ENCODE measurements around the gene TNIP2. TPM values are rescaled to one million over a fixed set of nuclear protein-coding genes. Genes with fewer than 3 reads are reported as not detected.

TNIP2 gene, protein sequence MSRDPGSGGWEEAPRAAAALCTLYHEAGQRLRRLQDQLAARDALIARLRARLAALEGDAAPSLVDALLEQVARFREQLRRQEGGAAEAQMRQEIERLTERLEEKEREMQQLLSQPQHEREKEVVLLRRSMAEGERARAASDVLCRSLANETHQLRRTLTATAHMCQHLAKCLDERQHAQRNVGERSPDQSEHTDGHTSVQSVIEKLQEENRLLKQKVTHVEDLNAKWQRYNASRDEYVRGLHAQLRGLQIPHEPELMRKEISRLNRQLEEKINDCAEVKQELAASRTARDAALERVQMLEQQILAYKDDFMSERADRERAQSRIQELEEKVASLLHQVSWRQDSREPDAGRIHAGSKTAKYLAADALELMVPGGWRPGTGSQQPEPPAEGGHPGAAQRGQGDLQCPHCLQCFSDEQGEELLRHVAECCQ
- total RNA-seq: 53.8 TPM

DNA sequence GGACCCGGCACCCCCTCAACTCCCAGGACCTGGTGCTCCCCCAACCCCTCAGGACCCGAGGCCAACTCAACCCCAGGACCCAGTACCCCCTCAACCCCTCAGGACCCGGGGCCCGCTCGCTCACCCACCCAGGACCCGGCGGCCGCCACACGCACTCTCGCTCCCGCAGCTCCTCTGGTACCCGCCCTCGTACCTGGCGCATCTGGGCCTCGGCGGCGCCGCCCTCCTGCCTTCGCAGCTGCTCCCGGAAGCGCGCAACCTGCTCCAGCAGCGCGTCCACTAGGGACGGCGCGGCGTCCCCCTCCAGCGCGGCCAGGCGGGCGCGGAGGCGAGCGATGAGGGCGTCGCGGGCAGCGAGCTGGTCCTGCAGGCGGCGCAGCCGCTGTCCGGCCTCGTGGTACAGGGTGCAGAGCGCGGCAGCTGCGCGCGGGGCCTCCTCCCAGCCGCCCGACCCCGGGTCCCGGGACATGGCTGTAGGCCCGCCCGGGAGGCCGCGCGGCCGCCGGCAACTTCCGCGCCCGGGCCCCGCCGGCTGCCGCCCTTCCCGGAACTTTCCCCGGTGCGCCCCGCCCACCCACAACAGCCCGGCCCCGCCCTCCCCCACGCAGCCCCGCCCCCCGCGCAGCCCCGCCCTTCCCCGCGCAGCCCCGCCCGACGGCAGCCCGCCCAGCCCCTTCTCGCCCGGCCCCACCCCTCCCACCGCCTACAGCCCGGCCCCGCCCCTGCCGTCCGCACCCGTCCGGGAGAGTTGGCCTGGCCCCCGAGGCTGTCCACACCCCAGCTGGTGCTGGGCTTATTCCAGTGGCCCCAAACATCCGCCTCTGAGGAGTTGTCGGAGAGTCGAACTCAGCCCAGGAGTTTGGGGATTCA lies at the start of gene TNIP2:
TSS of gene TNIP2 (minus strand) at position 516 of the 870 bp plus-strand sequence. CDS start at position 469, 47 bp downstream.
- Histone ChIP-seq H3K9me3 (ENCODE audit: low read depth, low read length) (no peaks in the 10 kb centered on the region), H3K4me1 (ENCODE audit: insufficient read depth, low read length) (peaks cover 17% of the 10 kb centered on the region), H3K4me3 (ENCODE audit: low read length) (peak within 1 kb of the TSS; percentile 81), H3K27me3 (ENCODE audit: insufficient read depth, low read length) (no peaks in the 10 kb centered on the region)

DNA sequence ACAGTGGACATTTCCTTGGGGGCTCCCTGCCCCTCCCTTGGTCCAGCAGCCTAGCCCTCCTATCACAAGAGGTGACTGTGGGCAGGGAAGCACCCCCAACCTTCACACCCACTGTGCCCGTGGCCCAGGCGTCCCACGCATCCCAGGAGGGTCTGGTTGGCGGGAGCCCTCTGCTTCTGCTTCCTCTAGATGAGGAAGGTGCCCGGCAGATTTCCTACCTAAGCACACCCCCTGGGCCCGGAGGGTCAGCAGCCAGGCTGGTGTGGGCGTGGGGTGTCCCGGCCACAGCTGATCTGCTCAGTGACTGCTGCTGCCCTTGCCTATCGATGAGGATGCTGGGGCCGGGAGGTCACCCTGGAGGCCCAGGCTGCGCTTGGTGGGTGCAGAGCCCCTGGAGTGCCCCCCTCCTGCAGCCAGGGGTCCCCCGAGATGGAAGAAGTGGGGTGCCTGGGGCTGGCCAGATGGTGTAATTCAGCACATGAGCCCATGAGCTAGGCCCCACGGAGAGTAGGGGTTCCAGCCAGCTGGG lies 48.9 kb upstream of the TNIP2 start:
- Histone ChIP-seq H3K27me3 (ENCODE audit: insufficient read depth, low read length) (no peaks in the 10 kb centered on the region), H3K4me1 (ENCODE audit: insufficient read depth, low read length) (peaks cover 92% of the 10 kb centered on the region), H3K9me3 (ENCODE audit: low read depth, low read length) (no peaks in the 10 kb centered on the region), H3K4me3 (ENCODE audit: low read length) (no peak overlapping the region)

DNA sequence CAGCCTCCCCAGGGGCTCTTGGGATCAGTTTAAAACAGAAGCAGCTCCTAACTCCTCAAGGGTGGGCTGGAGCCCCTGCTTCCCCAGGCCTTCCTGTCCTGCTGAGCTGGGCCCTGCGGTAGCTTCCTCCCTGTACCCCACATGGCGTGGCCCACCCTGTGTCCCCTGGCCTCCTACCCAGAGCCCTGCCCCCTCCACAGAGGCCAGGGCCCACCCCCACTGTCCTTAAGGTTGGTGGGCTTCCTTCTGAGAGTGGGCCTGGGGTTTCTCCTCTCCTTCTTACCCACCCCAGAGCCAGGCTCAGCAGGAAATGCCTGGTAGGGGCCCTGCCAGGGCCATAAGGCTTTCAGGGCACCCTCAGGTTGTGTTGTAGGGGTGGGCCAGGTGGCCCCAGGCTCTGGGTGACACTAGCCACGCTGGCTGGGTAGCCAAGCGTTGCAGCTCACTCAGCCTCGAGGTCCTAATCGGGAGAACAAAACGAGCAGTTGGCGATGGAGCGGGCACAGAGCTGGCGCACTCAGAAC lies 48.4 kb upstream of the TNIP2 start:
- Histone ChIP-seq H3K4me3 (ENCODE audit: low read length) (no peak overlapping the region), H3K27me3 (ENCODE audit: insufficient read depth, low read length) (no peaks in the 10 kb centered on the region), H3K4me1 (ENCODE audit: insufficient read depth, low read length) (peaks cover 92% of the 10 kb centered on the region), H3K9me3 (ENCODE audit: low read depth, low read length) (no peaks in the 10 kb centered on the region)

DNA sequence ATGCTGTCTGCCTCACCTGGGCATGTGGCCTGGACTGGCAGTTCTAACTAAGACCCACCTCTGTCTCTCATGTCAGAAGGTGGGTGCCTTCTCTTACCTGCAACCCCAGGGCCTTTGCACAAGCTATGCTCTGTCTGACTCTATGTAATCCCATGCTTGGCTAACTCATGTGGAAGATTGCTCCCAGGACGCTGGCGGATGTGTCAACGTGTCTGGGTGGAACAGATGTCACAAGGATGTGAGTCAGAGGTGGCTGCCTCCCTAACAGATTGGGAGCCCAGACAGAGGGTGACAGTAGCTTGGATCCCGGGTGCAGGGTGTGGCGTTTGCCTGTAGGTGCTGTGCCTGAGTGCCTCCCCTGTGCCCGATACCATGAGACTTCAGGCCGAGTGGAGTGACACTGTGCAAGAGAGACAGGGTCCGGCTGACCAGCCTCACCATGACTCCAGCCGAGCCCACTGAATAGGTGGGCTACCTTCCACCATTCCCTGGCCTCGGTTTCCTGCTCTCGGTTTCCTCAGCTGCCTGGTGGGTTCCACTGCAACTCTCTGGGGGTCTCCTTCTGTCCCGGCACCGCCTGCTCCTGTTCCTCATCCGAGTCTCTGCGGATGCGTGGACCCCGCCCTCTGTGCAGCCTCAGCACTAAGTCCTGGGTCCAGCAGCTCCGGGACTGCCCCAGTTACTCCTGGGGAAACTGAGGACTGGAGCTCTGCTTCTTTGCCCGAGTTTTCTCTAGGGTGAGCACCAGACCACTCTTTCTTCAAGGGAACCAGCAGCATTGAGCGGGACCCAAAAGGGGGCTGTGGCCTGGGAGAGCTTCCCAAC lies 47.7 kb upstream of the TNIP2 start:
- H3K4me1 ChIP-seq (ENCODE audit: insufficient read depth, low read length): peaks cover 95% of the 10 kb centered on the region
- no peaks in the 10 kb centered on the region for H3K27me3 ChIP-seq (ENCODE audit: insufficient read depth, low read length)
- no peak overlapping the region for H3K4me3 ChIP-seq (ENCODE audit: low read length)
- H3K9me3 ChIP-seq (ENCODE audit: low read depth, low read length): no peaks in the 10 kb centered on the region

DNA sequence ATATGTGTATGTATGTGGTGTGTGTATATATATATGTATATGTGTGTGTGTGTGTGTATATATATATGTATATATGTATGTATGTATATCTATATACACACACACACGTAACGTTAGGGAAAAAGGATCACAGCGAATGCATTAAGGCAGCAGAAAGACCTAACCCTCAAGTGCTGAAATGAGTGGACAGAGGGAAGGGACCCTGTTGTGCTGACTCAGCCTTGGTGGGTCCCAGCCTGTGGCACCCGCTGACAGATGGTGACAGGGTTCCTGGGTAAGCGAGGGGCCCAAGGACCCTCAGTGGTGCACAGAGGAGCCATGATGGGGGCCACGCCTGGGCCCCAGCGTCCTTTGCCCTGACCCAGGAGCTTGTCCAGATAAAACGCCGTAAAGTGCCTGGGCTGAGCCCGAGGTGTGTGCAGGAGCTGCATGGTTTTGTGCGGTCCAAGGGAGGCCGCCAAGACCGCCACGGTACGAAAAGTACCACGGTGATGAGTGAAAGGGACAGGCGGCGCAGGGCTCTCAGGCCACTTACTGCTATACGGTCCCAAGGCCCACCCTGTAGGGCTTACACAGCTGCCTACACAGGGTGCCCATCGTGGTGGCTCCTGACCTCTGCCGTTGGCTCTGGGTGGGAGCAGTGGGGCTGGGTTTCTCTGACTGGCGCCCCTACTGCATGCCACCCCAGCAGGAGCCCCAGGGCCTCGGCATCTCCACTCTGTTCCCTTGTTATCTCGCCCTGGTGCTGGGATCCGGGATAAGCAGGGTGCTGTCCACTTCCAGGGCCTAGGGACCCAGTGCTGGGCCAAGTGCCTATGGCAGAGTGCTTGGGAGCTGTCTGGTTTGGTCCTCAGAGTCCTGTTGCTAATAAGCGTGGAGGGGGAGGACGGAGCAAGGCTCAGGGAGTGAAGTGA lies 46.7 kb upstream of the TNIP2 start:
- H3K4me3 ChIP-seq (ENCODE audit: low read length): no peak overlapping the region
- H3K9me3 ChIP-seq (ENCODE audit: low read depth, low read length): no peaks in the 10 kb centered on the region
- peaks cover 98% of the 10 kb centered on the region for H3K4me1 ChIP-seq (ENCODE audit: insufficient read depth, low read length)
- H3K27me3 ChIP-seq (ENCODE audit: insufficient read depth, low read length): no peaks in the 10 kb centered on the region

DNA sequence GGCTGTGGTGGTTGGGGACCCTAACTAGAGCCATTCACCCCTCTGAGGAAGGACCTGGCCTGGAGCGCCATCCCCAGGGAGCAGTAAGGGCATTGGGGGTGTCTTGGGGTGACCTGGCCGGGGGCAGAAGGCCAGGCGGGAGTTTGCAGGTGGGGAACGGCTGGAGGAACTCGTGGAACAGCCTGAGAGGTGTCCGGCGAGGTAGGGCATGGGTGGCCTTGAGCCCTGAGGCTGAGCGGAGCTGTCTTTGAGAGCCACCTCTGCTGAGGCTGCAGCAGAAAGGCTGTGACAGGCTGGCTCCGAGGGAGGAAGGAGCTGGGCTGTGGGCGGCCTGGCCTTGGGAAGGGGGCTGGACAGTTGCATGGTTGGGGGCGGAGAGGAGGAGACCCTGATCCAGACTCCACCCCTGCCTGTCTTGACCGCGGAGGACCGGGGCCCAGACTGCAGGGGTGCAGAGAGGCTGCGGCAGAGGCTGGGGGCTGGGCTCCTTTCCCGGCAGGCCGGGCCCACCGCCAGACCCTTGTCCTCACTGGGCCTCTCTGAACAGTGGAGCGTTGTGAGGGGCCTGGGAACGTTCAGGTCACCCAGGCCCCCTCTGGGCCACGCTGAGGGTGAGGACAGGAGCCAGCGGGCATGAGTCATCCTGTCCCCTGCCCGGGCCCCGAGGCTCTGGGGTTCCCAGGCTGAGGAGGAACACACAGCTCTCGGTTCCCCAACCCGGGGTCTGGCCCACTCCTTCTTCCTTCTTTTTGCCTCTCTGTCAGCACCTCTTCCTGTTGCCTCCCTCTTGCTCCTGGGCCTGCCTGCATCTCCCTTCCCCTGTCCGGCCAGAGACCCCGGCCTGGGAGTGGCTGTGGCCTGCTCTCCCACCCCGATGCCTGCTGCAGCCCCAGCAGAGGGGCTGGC lies 44.8 kb upstream of the TNIP2 start:
- H3K4me1 ChIP-seq (ENCODE audit: insufficient read depth, low read length): peaks cover 98% of the 10 kb centered on the region
- no peaks in the 10 kb centered on the region for H3K27me3 ChIP-seq (ENCODE audit: insufficient read depth, low read length)
- H3K9me3 ChIP-seq (ENCODE audit: low read depth, low read length): no peaks in the 10 kb centered on the region
- peak overlapping the region; percentile 58 for H3K4me3 ChIP-seq (ENCODE audit: low read length)

DNA sequence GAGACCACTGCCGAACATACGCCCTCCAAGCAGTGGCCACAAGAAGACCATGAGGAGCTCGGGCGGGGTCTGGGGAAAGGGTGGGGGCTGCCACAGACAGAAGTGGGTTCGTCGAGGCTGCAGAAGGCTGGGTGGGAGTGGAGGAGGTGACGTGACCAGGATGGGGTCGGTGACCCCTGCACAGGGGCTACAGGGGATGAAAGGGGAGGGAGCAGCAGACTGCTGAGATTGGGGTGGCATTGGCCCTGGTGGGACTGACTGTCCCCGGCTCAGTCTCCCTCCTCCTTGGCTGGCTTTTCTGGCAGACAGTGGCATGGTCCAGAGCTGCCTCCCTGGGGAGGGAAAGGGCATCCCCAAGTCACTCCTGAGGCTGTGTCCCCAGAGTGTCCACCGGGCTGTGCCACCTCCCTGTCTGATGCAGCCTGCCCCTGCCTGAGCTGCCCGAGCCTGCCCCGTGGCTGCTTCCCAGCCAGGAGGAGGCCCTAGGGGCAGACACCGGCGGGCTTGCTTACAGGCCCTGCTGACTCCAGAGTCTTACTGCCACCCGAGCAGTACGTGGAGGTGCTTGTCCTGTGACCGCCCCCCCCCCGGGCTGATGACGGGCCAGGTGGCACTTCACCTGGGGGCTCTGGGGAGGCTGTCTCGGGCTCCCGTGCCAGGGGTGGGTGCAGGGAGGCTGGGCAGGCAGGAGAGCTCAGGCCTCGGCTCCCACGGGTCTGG lies 44.0 kb upstream of the TNIP2 start:
- no peaks in the 10 kb centered on the region for H3K9me3 ChIP-seq (ENCODE audit: low read depth, low read length)
- peaks cover 98% of the 10 kb centered on the region for H3K4me1 ChIP-seq (ENCODE audit: insufficient read depth, low read length)
- peak overlapping the region; percentile 58 for H3K4me3 ChIP-seq (ENCODE audit: low read length)
- no peaks in the 10 kb centered on the region for H3K27me3 ChIP-seq (ENCODE audit: insufficient read depth, low read length)

DNA sequence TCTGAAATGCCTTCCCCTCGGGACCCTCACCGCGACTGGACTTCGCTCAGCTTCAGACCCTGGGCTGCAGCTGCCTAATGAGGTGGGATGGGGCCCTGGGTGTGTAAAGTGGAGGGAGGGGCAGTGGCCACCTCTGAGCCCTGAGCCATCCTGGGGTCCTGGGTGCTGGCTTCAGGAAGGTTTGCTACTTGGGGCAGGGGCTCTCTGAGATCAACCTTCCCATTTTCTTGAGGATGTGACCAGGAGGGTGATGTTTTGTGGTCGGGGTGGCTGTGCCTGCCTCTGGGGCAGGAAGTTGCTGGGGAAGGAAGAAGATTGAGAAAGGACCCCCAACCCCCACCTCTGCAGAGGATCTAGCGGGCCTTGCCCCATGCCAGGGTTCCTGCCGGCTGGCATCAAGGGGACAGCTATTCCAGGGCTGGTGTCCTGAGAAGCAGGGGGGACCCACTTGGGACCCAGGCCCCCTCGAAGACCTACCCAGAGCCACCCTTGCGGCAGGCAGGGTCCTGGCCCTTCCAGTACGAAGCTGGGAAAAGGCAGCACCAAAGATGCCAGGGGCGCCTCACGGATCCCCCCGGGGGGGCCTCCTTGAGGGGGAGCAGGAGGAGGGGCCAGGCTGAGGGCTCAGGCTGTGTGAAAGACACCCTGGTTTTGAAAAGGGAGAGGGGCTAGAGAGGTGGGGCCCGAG lies 43.2 kb upstream of the TNIP2 start:
- Histone ChIP-seq H3K4me1 (ENCODE audit: insufficient read depth, low read length) (peaks cover 98% of the 10 kb centered on the region), H3K4me3 (ENCODE audit: low read length) (peak overlapping the region; percentile 58), H3K27me3 (ENCODE audit: insufficient read depth, low read length) (no peaks in the 10 kb centered on the region), H3K9me3 (ENCODE audit: low read depth, low read length) (no peaks in the 10 kb centered on the region)

DNA sequence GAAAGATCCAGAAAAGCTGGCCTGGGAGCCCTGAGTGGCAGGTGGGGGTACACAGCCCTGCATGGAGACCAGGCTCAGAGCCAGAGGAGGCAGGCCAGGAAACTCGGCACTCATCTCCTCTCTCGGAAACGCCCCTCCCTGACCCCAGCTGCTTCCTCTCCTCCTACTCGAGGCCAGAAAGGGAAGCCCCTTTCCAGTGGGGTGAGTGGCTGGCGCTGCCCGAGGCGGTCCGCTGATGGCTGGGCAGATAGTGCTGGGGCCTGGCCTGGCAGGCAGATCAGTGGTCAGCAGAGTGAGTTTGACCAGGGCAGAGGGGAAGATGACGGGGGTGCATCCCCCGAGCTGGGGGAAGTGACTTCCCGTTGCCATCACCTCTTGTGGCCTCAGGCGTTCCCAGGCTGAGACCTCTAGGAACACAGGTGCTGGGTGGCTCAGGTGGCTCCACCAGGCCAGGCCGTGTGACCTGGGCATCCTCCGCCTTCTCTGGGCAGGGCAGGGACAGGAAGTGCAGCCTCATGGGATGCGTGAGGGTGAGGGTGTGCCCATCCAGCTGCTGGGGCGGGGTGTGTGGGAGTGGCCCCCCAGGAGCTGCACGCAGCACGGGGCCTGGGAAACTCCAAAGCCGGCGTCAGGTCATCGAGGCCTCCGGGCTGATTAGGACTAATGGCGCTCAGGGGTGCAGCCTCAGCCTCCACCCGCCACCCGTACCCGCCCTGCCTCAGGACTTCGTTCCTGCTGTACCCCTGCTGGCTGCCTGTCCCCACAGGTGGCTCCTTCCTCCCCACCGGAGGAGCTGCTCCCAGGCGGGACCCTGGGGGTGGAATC lies 42.5 kb upstream of the TNIP2 start:
- peak overlapping the region; percentile 58 for H3K4me3 ChIP-seq (ENCODE audit: low read length)
- H3K27me3 ChIP-seq (ENCODE audit: insufficient read depth, low read length): no peaks in the 10 kb centered on the region
- peaks cover 98% of the 10 kb centered on the region for H3K4me1 ChIP-seq (ENCODE audit: insufficient read depth, low read length)
- H3K9me3 ChIP-seq (ENCODE audit: low read depth, low read length): no peaks in the 10 kb centered on the region

DNA sequence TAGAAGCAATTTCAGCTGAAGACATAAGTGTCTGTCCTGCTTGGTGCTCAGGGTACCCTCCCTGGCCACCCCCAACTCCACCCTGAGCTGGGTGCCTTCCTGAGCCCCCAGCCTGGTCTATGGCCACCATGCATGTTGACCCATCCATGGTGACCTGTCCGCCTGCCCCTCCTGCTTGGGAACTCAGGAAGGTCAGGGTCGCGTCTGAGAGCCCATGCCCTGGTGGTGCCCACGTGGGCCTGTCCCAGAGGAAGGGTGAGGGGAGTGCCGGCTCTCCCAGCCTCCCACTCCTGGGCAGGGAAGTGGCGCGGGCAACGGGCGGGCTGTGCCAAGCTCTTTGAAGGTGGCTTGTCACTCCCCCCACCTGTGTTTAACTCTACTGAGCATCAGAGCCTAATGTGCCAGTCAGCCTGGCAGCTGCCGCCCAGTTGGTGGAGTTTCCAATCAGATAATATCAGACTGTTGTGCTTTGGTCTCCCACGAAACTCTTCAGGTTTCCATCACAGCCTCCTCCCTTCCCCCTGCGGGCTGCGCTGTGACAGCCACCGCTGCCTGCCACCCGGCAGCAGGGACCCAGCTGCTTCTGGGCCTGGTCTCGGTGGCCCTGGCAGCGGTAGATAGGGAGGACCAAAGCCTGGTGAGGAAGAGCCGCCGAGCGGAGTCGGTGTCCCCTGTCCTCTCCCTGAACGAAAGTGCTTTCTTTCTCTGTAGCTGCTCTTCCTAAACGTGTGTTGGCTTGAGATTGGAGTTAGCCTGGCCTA lies 41.6 kb upstream of the TNIP2 start:
- Histone ChIP-seq H3K4me1 (ENCODE audit: insufficient read depth, low read length) (peaks cover 91% of the 10 kb centered on the region), H3K27me3 (ENCODE audit: insufficient read depth, low read length) (no peaks in the 10 kb centered on the region), H3K9me3 (ENCODE audit: low read depth, low read length) (no peaks in the 10 kb centered on the region), H3K4me3 (ENCODE audit: low read length) (no peak overlapping the region)

Data from mononuclear cell (primary cell).